Measurements from ENCODE around the gene SOS2. TPM values are rescaled to one million over a fixed set of nuclear protein-coding genes. Genes with fewer than 3 reads are reported as not detected.

The SOS2 gene
- total and polyA plus RNA-seq, 4 experiments from 2014 or later = 7.4 to 43.4 (median 29.7) TPM

- CTCF ChIA-PET (ENCODE audit: partially characterized antibody) = interaction anchor here (4.6 kb wide), 1 partner anchor 258 kb away, joined by 35 read pairs; the partner anchor contains the start of gene NEMF
- H3K4me1 ChIP-seq (ENCODE audit: insufficient read depth, low read length) = peaks cover 21% of the 10 kb centered on the region
- no peaks in the 10 kb centered on the region for H3K9me3 Mint-ChIP-seq
- no peak overlapping the region for H3K4me3 Mint-ChIP-seq
- intact Hi-C loops (cut with micrococcal nuclease) = no loop called here
- peaks cover 46% of the 10 kb centered on the region for H3K36me3 ChIP-seq (ENCODE audit: insufficient read depth, low read length)
- no peaks in the 10 kb centered on the region for H3K27me3 ChIP-seq (ENCODE audit: insufficient read depth, low read length)
- H3K36me3 Mint-ChIP-seq = peaks cover 21 to 57% of the 10 kb centered on the region in 2 donors
- no peak overlapping the region for H3K4me3 ChIP-seq (ENCODE audit: low read length in 2 of 2)
- peaks cover 6 to 23% (median 14%) of the 10 kb centered on the region in 4 donors for H3K4me1 Mint-ChIP-seq
- no peak for DNase-seq
- no peaks in the 10 kb centered on the region for H3K27me3 Mint-ChIP-seq
- H3K27ac Mint-ChIP-seq = peak overlapping the region in 3 of 7 donors; percentile 51 to 72 (median 61)
- H3K9me3 ChIP-seq (ENCODE audit: control insufficient read depth in 1 of 2, low read length in 2 of 2) = no peaks in the 10 kb centered on the region
- no peak overlapping the region for H3K27ac ChIP-seq (ENCODE audit: low read depth, low read length)
- POLR2A ChIA-PET (ENCODE audit: partially characterized antibody) = interaction anchor here (1.0 to 4.6 kb wide), 2 partner anchors 199 to 248 kb away, joined by 3 to 33 read pairs; no protein-coding TSS in a partner anchor
Observed at GRCh38 chr14:50110323-50111037, 120.9 kb downstream of the SOS2 start.

DNA sequence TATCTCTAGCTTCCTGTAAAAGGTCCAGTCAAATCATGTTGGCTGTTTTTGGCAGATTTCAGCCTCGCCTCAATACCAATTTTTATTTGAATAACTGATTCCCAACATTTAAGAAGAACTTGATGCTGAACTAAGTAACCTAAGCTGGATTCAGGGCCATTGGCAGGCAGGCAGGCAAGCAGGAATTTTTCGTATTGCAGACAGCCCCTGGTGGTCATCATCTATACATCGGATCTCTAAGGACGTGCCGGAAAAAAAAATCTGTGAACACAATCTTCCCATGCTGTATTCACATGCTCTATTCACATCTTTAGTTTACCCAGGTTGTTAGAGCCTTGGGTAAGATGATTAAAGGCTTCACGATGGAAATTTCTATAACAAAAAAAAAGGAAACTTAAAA, 122.0 kb downstream of the SOS2 start:
- intact Hi-C loops (cut with micrococcal nuclease) = no loop called here

GRCh38 chr14:50107850-50108249, 123.5 kb downstream of the SOS2 start:
- CTCF ChIA-PET (ENCODE audit: partially characterized antibody) = interaction anchor here (0.7 to 10.1 kb wide), 8 partner anchors 9 to 254 kb away, joined by 3 to 189 read pairs (median 4); partner anchors contain the start of genes NEMF and VCPKMT
- Histone ChIP-seq H3K27me3 (ENCODE audit: insufficient read depth, low read length) (no peaks in the 10 kb centered on the region), H3K4me1 (ENCODE audit: insufficient read depth, low read length) (peaks cover 20% of the 10 kb centered on the region), H3K27ac (ENCODE audit: low read depth, low read length) (no peak overlapping the region), H3K4me3 (ENCODE audit: low read length in 2 of 2) (no peak overlapping the region), H3K36me3 (ENCODE audit: insufficient read depth, low read length) (peaks cover 36% of the 10 kb centered on the region), H3K9me3 (ENCODE audit: control insufficient read depth in 1 of 2, low read length in 2 of 2) (no peaks in the 10 kb centered on the region)
- POLR2A ChIA-PET (ENCODE audit: partially characterized antibody) = interaction anchor here (1.0 to 13.3 kb wide), 8 partner anchors 8 to 474 kb away, joined by 3 to 151 read pairs (median 6); partner anchors contain the start of genes NEMF and VCPKMT
- no peaks in the 10 kb centered on the region for H3K9me3 Mint-ChIP-seq
- peaks cover 18 to 45% of the 10 kb centered on the region in 2 donors for H3K36me3 Mint-ChIP-seq
- no peak overlapping the region for H3K4me3 Mint-ChIP-seq
- H3K4me1 Mint-ChIP-seq = peaks cover 8 to 30% (median 18%) of the 10 kb centered on the region in 4 donors
- DNase-seq = no peak
- H3K27me3 Mint-ChIP-seq = no peaks in the 10 kb centered on the region
- intact Hi-C loops (cut with micrococcal nuclease) = no loop called here
- peak overlapping the region in 1 of 7 donors; percentile 22 for H3K27ac Mint-ChIP-seq

More for the DNA sequence above, 122.0 kb downstream of the SOS2 start:
- H3K9me3 Mint-ChIP-seq = no peaks in the 10 kb centered on the region
- H3K4me1 Mint-ChIP-seq = peaks cover 6 to 25% (median 14%) of the 10 kb centered on the region in 4 donors
- H3K4me3 ChIP-seq (ENCODE audit: low read length in 2 of 2) = no peak overlapping the region
- peaks cover 42% of the 10 kb centered on the region for H3K36me3 ChIP-seq (ENCODE audit: insufficient read depth, low read length)
- no peaks in the 10 kb centered on the region for H3K9me3 ChIP-seq (ENCODE audit: control insufficient read depth in 1 of 2, low read length in 2 of 2)
- no peak overlapping the region for H3K27ac ChIP-seq (ENCODE audit: low read depth, low read length)
- no peak for DNase-seq
- H3K36me3 Mint-ChIP-seq = peaks cover 21 to 56% of the 10 kb centered on the region in 2 donors
- H3K4me3 Mint-ChIP-seq = no peak overlapping the region
- H3K4me1 ChIP-seq (ENCODE audit: insufficient read depth, low read length) = peaks cover 15% of the 10 kb centered on the region
- POLR2A ChIA-PET (ENCODE audit: partially characterized antibody) = interaction anchor here (1.1 kb wide), 1 partner anchor 476 kb away, joined by 4 read pairs; no protein-coding TSS in a partner anchor
- H3K27ac Mint-ChIP-seq = peak overlapping the region in 5 of 7 donors; percentile 19 to 56 (median 37)
- H3K27me3 ChIP-seq (ENCODE audit: insufficient read depth, low read length) = no peaks in the 10 kb centered on the region
- CTCF ChIA-PET (ENCODE audit: partially characterized antibody) = no interaction called here
- H3K27me3 Mint-ChIP-seq = no peaks in the 10 kb centered on the region

DNA sequence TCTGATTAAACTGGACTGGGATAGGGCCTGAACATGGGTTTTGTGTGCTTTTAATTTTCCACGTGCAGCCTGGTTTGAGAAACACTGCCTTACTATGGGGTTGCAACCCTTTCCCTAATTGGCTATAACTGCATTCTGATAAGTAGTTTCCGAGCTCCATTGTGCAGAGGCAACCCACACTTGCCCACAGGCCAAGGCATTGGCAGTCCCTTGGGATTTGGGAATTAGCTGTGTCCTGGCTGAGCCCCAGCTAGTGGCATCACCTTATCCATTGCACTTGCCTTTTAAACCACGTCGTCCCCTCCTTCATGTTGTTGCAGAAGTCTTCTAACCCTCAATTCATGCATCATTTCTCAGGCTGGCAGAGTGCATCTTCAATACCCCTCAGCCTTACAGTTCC, 125.2 kb downstream of the SOS2 start:
- Histone ChIP-seq H3K27me3 (ENCODE audit: insufficient read depth, low read length) (no peaks in the 10 kb centered on the region), H3K4me1 (ENCODE audit: insufficient read depth, low read length) (peaks cover 21% of the 10 kb centered on the region), H3K36me3 (ENCODE audit: insufficient read depth, low read length) (peaks cover 22% of the 10 kb centered on the region), H3K27ac (ENCODE audit: low read depth, low read length) (no peak overlapping the region), H3K9me3 (ENCODE audit: control insufficient read depth in 1 of 2, low read length in 2 of 2) (no peaks in the 10 kb centered on the region), H3K4me3 (ENCODE audit: low read length in 2 of 2) (no peak overlapping the region)
- H3K27me3 Mint-ChIP-seq = no peaks in the 10 kb centered on the region
- intact Hi-C loops (cut with micrococcal nuclease) = no loop called here
- no peak overlapping the region for H3K4me3 Mint-ChIP-seq
- H3K27ac Mint-ChIP-seq = peak overlapping the region in 5 of 7 donors; percentile 2 to 91 (median 57)
- POLR2A ChIA-PET (ENCODE audit: partially characterized antibody) = interaction anchor here (1.0 to 13.3 kb wide), 5 partner anchors 10 to 253 kb away, joined by 4 to 151 read pairs (median 7); partner anchors contain the start of genes NEMF and VCPKMT
- peaks cover 14 to 31% of the 10 kb centered on the region in 2 donors for H3K36me3 Mint-ChIP-seq
- H3K9me3 Mint-ChIP-seq = no peaks in the 10 kb centered on the region
- CTCF ChIA-PET (ENCODE audit: partially characterized antibody) = interaction anchor here (1.3 to 10.1 kb wide), 4 partner anchors 103 to 253 kb away, joined by 4 to 189 read pairs (median 35); partner anchors contain the start of gene NEMF
- peaks cover 8 to 32% (median 21%) of the 10 kb centered on the region in 4 donors for H3K4me1 Mint-ChIP-seq
- no peak for DNase-seq

GRCh38 chr14:50103558-50103957, 127.8 kb downstream of the SOS2 start:
- Histone ChIP-seq H3K9me3 (ENCODE audit: control insufficient read depth in 1 of 2, low read length in 2 of 2) (no peaks in the 10 kb centered on the region), H3K4me3 (ENCODE audit: low read length in 2 of 2) (no peak overlapping the region), H3K27me3 (ENCODE audit: insufficient read depth, low read length) (no peaks in the 10 kb centered on the region), H3K36me3 (ENCODE audit: insufficient read depth, low read length) (peaks cover 8% of the 10 kb centered on the region), H3K27ac (ENCODE audit: low read depth, low read length) (no peak overlapping the region), H3K4me1 (ENCODE audit: insufficient read depth, low read length) (peaks cover 40% of the 10 kb centered on the region)
- Mint-ChIP-seq H3K4me3 (peak overlapping the region; percentile 21 to 83 (median 74)), H3K27ac (peak overlapping the region; percentile 30 to 90 (median 81)), H3K4me1 (peaks cover 20 to 50% (median 36%) of the 10 kb centered on the region in 4 donors), H3K36me3 (peaks cover 4 to 13% of the 10 kb centered on the region in 2 donors), H3K9me3 (no peaks in the 10 kb centered on the region), H3K27me3 (no peaks in the 10 kb centered on the region)
- POLR2A ChIA-PET (ENCODE audit: partially characterized antibody) = interaction anchor here (0.6 to 13.3 kb wide), 19 partner anchors 9 to 252 kb away, joined by 3 to 151 read pairs (median 7); partner anchors contain the start of genes ARF6, NEMF and VCPKMT
- no peak for DNase-seq
- CTCF ChIA-PET (ENCODE audit: partially characterized antibody) = interaction anchor here (0.7 to 10.1 kb wide), 12 partner anchors 17 to 250 kb away, joined by 3 to 189 read pairs (median 11); partner anchors contain the start of genes ARF6 and NEMF
- intact Hi-C loops (cut with micrococcal nuclease) = no loop called here

DNA sequence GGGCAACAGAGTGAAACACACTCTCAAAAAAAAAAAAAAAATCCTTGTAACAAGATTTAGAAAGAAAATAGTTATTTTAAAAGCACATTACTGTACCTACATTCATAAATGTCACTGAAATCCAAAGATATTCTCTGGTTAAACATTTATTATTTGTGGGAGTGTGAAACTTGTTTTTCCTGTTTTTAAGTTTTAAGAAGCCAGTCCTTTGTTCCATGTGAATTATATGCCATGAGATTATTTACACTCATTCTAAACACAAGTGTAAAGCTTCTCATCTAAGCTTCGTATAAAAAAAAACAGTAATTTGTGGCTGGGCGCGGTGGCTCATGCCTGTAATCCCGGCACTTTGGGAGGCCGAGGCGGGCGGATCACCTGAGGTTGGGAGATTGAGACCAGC, 130.0 kb downstream of the SOS2 start:
- Histone ChIP-seq H3K36me3 (ENCODE audit: insufficient read depth, low read length) (no peaks in the 10 kb centered on the region), H3K4me1 (ENCODE audit: insufficient read depth, low read length) (peaks cover 61% of the 10 kb centered on the region), H3K27ac (ENCODE audit: low read depth, low read length) (no peak overlapping the region), H3K9me3 (ENCODE audit: control insufficient read depth in 1 of 2, low read length in 2 of 2) (no peaks in the 10 kb centered on the region), H3K27me3 (ENCODE audit: insufficient read depth, low read length) (no peaks in the 10 kb centered on the region), H3K4me3 (ENCODE audit: low read length in 2 of 2) (no peak overlapping the region)
- intact Hi-C loops (cut with micrococcal nuclease) = no loop called here
- Mint-ChIP-seq H3K36me3 (peaks cover 0 to 3% of the 10 kb centered on the region in 2 donors), H3K4me3 (no peak overlapping the region), H3K27ac (no peak overlapping the region), H3K4me1 (peaks cover 33 to 64% (median 49%) of the 10 kb centered on the region in 4 donors), H3K27me3 (no peaks in the 10 kb centered on the region), H3K9me3 (no peaks in the 10 kb centered on the region)
- ChIA-PET POLR2A (ENCODE audit: partially characterized antibody) (interaction anchor here (0.7 to 13.3 kb wide), 10 partner anchors 13 to 249 kb away, joined by 3 to 151 read pairs (median 8); partner anchors contain the start of gene NEMF), CTCF (ENCODE audit: partially characterized antibody) (interaction anchor here (0.7 to 10.1 kb wide), 9 partner anchors 20 to 248 kb away, joined by 3 to 189 read pairs (median 7); partner anchors contain the start of gene NEMF)
- no peak for DNase-seq
